ENCODE results near the gene RAE1. TPM values are rescaled to one million over a fixed set of nuclear protein-coding genes. Genes with fewer than 3 reads are reported as not detected.

RAE1 gene
- total RNA-seq, 1 donor from 2014 or later, result 24.7 TPM

GRCh38 chr20:57320358-57320757 lies 30.7 kb upstream of the RAE1 start:
- peaks cover 54% of the 10 kb centered on the region for H3K27me3 Mint-ChIP-seq (ENCODE audit: unreplicated experiment)
- peaks cover 7% of the 10 kb centered on the region for H3K4me1 Mint-ChIP-seq (ENCODE audit: unreplicated experiment)
- H3K36me3 Mint-ChIP-seq (ENCODE audit: unreplicated experiment), result no peaks in the 10 kb centered on the region
- no peak overlapping the region for H3K4me3 Mint-ChIP-seq (ENCODE audit: unreplicated experiment)
- DNase-seq (ENCODE audit: extremely low spot score, unreplicated experiment), result no peak
- TF ChIP-seq, protein P1, sequence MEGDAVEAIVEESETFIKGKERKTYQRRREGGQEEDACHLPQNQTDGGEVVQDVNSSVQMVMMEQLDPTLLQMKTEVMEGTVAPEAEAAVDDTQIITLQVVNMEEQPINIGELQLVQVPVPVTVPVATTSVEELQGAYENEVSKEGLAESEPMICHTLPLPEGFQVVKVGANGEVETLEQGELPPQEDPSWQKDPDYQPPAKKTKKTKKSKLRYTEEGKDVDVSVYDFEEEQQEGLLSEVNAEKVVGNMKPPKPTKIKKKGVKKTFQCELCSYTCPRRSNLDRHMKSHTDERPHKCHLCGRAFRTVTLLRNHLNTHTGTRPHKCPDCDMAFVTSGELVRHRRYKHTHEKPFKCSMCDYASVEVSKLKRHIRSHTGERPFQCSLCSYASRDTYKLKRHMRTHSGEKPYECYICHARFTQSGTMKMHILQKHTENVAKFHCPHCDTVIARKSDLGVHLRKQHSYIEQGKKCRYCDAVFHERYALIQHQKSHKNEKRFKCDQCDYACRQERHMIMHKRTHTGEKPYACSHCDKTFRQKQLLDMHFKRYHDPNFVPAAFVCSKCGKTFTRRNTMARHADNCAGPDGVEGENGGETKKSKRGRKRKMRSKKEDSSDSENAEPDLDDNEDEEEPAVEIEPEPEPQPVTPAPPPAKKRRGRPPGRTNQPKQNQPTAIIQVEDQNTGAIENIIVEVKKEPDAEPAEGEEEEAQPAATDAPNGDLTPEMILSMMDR (IDR thresholded peaks at IDR 0.05), result no peak
- no peaks in the 10 kb centered on the region for H3K9me3 Mint-ChIP-seq (ENCODE audit: unreplicated experiment)
- no peak overlapping the region for H3K27ac Mint-ChIP-seq (ENCODE audit: unreplicated experiment)

DNA sequence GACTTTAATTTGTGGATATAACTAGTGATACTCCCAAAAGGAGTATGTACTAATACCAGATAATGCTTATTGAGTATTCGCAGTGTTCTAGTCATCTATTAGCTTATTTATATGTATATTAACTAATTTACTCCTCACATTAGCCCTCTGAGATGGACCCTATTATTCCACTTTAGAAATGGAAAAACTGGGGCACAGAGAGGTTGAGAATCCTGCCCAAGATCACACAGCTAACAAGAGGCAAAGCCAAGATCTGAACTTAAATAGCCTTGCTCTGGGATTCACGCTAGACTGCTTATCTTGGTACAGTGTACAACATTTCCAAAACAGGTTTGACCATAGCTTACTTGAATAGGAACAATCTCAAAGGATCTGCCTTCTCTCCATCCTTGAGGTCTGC lies 29.9 kb upstream of the RAE1 start:
- Mint-ChIP-seq H3K4me1 (ENCODE audit: unreplicated experiment) (peaks cover 7% of the 10 kb centered on the region), H3K27me3 (ENCODE audit: unreplicated experiment) (peaks cover 54% of the 10 kb centered on the region), H3K27ac (ENCODE audit: unreplicated experiment) (no peak overlapping the region), H3K36me3 (ENCODE audit: unreplicated experiment) (no peaks in the 10 kb centered on the region), H3K9me3 (ENCODE audit: unreplicated experiment) (no peaks in the 10 kb centered on the region), H3K4me3 (ENCODE audit: unreplicated experiment) (no peak overlapping the region)
- TF ChIP-seq, protein P1 (IDR thresholded peaks at IDR 0.05), result no peak
- no peak for DNase-seq (ENCODE audit: extremely low spot score, unreplicated experiment)

DNA sequence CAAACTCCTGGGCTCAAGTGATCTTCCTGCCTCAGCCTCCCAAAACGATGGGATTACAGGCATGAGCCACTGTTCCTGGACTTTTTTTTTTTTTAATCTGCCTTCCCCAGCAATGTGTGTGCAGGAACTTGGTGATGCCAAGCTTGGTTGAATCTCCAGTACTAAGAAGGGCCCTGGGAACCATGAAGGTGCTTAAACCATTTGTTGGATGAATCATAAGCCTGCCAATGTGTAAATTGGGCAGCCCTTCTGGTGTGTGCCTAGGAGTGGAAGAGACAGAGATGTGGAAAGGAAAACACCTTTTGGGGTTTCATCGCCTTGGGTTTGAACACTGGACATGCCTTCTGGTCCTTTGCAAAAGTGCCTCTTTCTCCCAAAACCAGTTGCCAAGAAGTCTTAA lies 28.6 kb upstream of the RAE1 start:
- TF ChIP-seq, protein P1 (IDR thresholded peaks at IDR 0.05), result no peak
- Mint-ChIP-seq H3K36me3 (ENCODE audit: unreplicated experiment) (no peaks in the 10 kb centered on the region), H3K4me3 (ENCODE audit: unreplicated experiment) (no peak overlapping the region), H3K27me3 (ENCODE audit: unreplicated experiment) (peaks cover 66% of the 10 kb centered on the region), H3K27ac (ENCODE audit: unreplicated experiment) (no peak overlapping the region), H3K9me3 (ENCODE audit: unreplicated experiment) (no peaks in the 10 kb centered on the region), H3K4me1 (ENCODE audit: unreplicated experiment) (peaks cover 7% of the 10 kb centered on the region)
- peak; percentile 21 for DNase-seq (ENCODE audit: extremely low spot score, unreplicated experiment)

DNA sequence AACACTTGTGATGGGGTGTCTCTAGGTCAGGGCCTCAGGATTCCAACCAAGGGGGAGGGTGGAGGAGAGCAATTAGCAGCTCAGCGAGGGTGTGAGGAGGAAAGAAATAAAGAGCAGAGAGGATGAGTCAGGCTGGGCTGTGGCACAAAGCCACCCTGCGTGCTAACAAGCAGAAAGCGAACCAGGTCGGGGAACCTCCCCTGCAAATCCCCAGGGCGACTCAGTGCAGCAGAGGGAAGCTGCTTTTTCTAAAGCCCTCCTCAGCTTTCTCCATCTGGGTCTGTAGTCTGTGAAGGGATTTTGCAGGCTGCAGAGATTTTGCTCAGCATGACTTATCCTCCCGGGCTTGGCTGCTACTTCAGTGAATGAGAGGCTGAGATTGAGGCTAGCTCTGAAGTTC lies 28.0 kb upstream of the RAE1 start:
- TF ChIP-seq, protein P1 (IDR thresholded peaks at IDR 0.05), result no peak
- Mint-ChIP-seq H3K4me1 (ENCODE audit: unreplicated experiment) (peaks cover 7% of the 10 kb centered on the region), H3K4me3 (ENCODE audit: unreplicated experiment) (no peak overlapping the region), H3K27me3 (ENCODE audit: unreplicated experiment) (peaks cover 70% of the 10 kb centered on the region), H3K27ac (ENCODE audit: unreplicated experiment) (no peak overlapping the region), H3K36me3 (ENCODE audit: unreplicated experiment) (no peaks in the 10 kb centered on the region), H3K9me3 (ENCODE audit: unreplicated experiment) (no peaks in the 10 kb centered on the region)
- no peak for DNase-seq (ENCODE audit: extremely low spot score, unreplicated experiment)

GRCh38 chr20:57325632-57326356 lies 25.3 kb upstream of the RAE1 start:
- no peak overlapping the region for H3K27ac Mint-ChIP-seq (ENCODE audit: unreplicated experiment)
- H3K27me3 Mint-ChIP-seq (ENCODE audit: unreplicated experiment), result peaks cover 68% of the 10 kb centered on the region
- no peaks in the 10 kb centered on the region for H3K9me3 Mint-ChIP-seq (ENCODE audit: unreplicated experiment)
- H3K36me3 Mint-ChIP-seq (ENCODE audit: unreplicated experiment), result no peaks in the 10 kb centered on the region
- DNase-seq (ENCODE audit: extremely low spot score, unreplicated experiment), result no peak
- TF ChIP-seq, protein P1 (IDR thresholded peaks at IDR 0.05), result no peak
- peaks cover 7% of the 10 kb centered on the region for H3K4me1 Mint-ChIP-seq (ENCODE audit: unreplicated experiment)
- H3K4me3 Mint-ChIP-seq (ENCODE audit: unreplicated experiment), result no peak overlapping the region

All from osteocyte (in vitro differentiated cells).